HepG2 (cell line): ENCODE results near the gene SIRT5. TPM values are rescaled to one million over a fixed set of nuclear protein-coding genes. Genes with fewer than 3 reads are reported as not detected.
A peak's percentile ranks its signal among the peaks of the same experiment; 100 is the strongest.

ENCODE experiments used
- ARID2 ChIP-seq: sonication (generic); formaldehyde crosslinking; IDR thresholded peaks from 2 replicates; pipeline ENCODE4 v1.8.1; 2022; ENCODE audit warnings: mild to moderate bottlenecking, missing genetic modification reagents, borderline replicate concordance
- ARNTL ChIP-seq: sonication (generic); formaldehyde crosslinking; IDR thresholded peaks from 2 replicates; pipeline ENCODE4 v1.4.0; 2020; ENCODE audit warnings: mild to moderate bottlenecking, missing genetic modification reagents
- HOXA3 ChIP-seq: sonication (generic); formaldehyde crosslinking; IDR thresholded peaks from 2 replicates; pipeline ENCODE4 v1.5.0; 2020; ENCODE audit warnings: missing genetic modification reagents
- KLF16 ChIP-seq, 2 experiments: sonication (generic) in 1 of 2; formaldehyde crosslinking in 1 of 2; IDR thresholded peaks; 2 replicates each; pipeline versions ENCODE4 v1.6.1 to v1.8.0; 2016 to 2023; ENCODE audit warnings: missing genetic modification reagents in 2 of 2, missing compliant biosample characterization in 1 of 2
- RARA ChIP-seq: IDR thresholded peaks from 2 replicates; pipeline ENCODE4 v1.6.1; 2016; ENCODE audit warnings: missing genetic modification reagents, missing compliant biosample characterization
- RFX1 ChIP-seq: fragments of 450-650 bp; IDR thresholded peaks from 2 replicates; pipeline ENCODE4 v1.6.1; 2017
- RXRB ChIP-seq: IDR thresholded peaks from 2 replicates; pipeline ENCODE4 v1.6.1; 2016; ENCODE audit warnings: borderline replicate concordance, missing genetic modification reagents, missing compliant biosample characterization
- SAFB2 ChIP-seq: sonication (generic); formaldehyde crosslinking; IDR thresholded peaks from 2 replicates; pipeline ENCODE4 v1.5.1; 2020; ENCODE audit warnings: missing genetic modification reagents, low read depth, mild to moderate bottlenecking, borderline replicate concordance
- SCMH1 ChIP-seq: sonication (generic); formaldehyde crosslinking; IDR thresholded peaks from 2 replicates; pipeline ENCODE4 v1.9.0; 2021; ENCODE audit warnings: missing genetic modification reagents, mild to moderate bottlenecking, borderline replicate concordance
- SIX4 ChIP-seq: sonication (generic); formaldehyde crosslinking; IDR thresholded peaks from 2 replicates; pipeline ENCODE4 v1.4.0; 2020; ENCODE audit warnings: missing genetic modification reagents
- ZNF232 ChIP-seq: sonication (generic); formaldehyde crosslinking; IDR thresholded peaks from 2 replicates; pipeline ENCODE4 v1.4.0; 2020; ENCODE audit warnings: missing genetic modification reagents, borderline replicate concordance
- ZNF7 ChIP-seq: IDR thresholded peaks from 2 replicates; pipeline ENCODE4 v1.6.1; 2016; ENCODE audit warnings: missing biosample characterization, missing genetic modification reagents
- ZNF777 ChIP-seq: sonication (generic); formaldehyde crosslinking; IDR thresholded peaks from 2 replicates; pipeline ENCODE4 v1.4.0; 2020; ENCODE audit warnings: missing genetic modification reagents
- ZNF839 ChIP-seq: sonication (generic); formaldehyde crosslinking; IDR thresholded peaks from 2 replicates; pipeline ENCODE4 v1.4.0; 2020; ENCODE audit warnings: missing genetic modification reagents, mild to moderate bottlenecking, borderline replicate concordance
- ZSCAN12 ChIP-seq: sonication (generic); formaldehyde crosslinking; IDR thresholded peaks from 2 replicates; pipeline ENCODE4 v1.9.0; 2021; ENCODE audit warnings: mild to moderate bottlenecking, missing genetic modification reagents
- polyA plus RNA-seq, 8 experiments: library from polyadenylated mRNA; depleted of rRNA in 3 of 8; stranded (reverse) in 7 of 8; unstranded in 1 of 8; fragments of >200 nt; fragmentation: Illumina TruSeq in 4 of 8; extraction: Trizol in 4 of 8; gene quantifications; 2 replicates each; pipeline versions ENCODE4 v1.2.1 to v1.2.3, GENCODE V29; 2011 to 2016; ENCODE audit warnings: low read depth in 4 of 8, missing spikeins in 1 of 8, mixed read lengths in 1 of 8; ENCODE audit not compliant: insufficient read depth in 1 of 8
- total RNA-seq, 5 experiments: library from RNA; depleted of rRNA; stranded (reverse); fragments of >200 nt; fragmentation: Illumina TruSeq; extraction: Trizol; gene quantifications; 2 replicates each; pipeline ENCODE4 v1.2.3, GENCODE V29; 2016; ENCODE audit warnings: low read depth in 1 of 5
- TF ChIP-seq, protein P1 (sequence below): sonication (generic); formaldehyde crosslinking; IDR thresholded peaks from 2 replicates; pipeline ENCODE4 v1.4.0; 2020; ENCODE audit warnings: missing genetic modification reagents
- TF ChIP-seq, protein P2 (sequence below): IDR thresholded peaks from 2 replicates; pipeline ENCODE4 v1.6.1; 2018; ENCODE audit warnings: missing genetic modification reagents, mild to moderate bottlenecking, missing compliant biosample characterization
- TF ChIP-seq, protein P3 (sequence below): sonication (generic); formaldehyde crosslinking; conservative IDR thresholded peaks from 2 replicates; pipeline ENCODE4 v1.4.0; 2020; ENCODE audit warnings: missing genetic modification reagents
- TF ChIP-seq, protein P4 (sequence below): sonication (generic); formaldehyde crosslinking; conservative IDR thresholded peaks from 2 replicates; pipeline ENCODE4 v1.4.0; 2020; ENCODE audit warnings: missing genetic modification reagents

SIRT5 gene
- total and polyA plus RNA-seq, 2 of the 13 experiments (the other 11 are each of a cell fraction or from before 2014, with no cell fraction given): 14.1 to 16.6 TPM

DNA sequence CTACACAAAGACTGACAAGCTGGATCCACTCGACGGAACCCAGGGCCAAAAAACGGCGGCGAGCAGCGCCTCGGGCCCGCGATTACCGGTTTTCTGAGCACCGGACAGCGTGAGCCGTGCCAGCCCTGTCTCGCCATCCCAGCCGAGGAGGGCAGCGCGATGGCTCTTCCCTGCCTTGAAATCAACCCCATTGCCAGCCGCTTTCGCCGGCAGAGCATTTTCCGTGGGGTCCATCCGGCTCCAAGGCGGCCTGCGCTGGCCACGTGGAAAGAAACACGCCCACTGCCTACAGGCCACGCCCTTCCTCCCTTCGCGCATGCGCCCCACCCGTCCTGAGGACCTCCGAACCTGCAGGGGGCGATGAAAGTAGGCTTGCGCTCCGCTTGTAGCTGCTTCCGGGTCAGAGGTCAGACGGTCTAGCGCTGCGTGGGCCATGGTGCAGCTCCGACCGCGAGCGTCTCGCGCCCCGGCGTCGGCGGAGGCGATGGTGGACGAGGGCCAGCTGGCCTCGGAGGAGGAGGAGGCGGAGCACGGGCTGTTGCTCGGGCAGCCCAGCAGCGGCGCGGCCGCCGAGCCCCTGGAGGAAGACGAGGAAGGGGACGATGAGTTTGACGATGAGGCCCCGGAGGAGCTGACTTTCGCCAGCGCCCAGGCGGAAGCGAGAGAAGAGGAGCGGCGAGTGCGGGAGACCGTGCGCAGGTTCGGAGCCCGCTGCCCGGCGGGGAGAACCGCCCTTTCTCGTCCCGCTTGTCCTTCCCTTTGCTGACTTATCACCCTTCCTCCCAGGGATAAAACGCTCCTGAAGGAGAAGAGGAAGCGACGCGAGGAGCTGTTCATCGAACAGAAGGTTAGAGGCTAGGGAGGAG is 40.8 kb downstream of the SIRT5 start, which contains the start of gene NOL7 (continued):
- TF ChIP-seq, protein P1, sequence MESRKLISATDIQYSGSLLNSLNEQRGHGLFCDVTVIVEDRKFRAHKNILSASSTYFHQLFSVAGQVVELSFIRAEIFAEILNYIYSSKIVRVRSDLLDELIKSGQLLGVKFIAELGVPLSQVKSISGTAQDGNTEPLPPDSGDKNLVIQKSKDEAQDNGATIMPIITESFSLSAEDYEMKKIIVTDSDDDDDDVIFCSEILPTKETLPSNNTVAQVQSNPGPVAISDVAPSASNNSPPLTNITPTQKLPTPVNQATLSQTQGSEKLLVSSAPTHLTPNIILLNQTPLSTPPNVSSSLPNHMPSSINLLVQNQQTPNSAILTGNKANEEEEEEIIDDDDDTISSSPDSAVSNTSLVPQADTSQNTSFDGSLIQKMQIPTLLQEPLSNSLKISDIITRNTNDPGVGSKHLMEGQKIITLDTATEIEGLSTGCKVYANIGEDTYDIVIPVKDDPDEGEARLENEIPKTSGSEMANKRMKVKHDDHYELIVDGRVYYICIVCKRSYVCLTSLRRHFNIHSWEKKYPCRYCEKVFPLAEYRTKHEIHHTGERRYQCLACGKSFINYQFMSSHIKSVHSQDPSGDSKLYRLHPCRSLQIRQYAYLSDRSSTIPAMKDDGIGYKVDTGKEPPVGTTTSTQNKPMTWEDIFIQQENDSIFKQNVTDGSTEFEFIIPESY (CRISPR knock-in tag): peak; percentile 85
- TF ChIP-seq KLF16 (CRISPR knock-in tag; IDR thresholded peaks at IDR 0.05): peak; percentile 94 to 100; a peak in 3 of 4 replicates
- peak; percentile 98 for TF ChIP-seq HOXA3 (CRISPR knock-in tag)
- peak; percentile 78; the same call in 1 of the 2 replicates for TF ChIP-seq RARA
- no peak for TF ChIP-seq ZSCAN12
- TF ChIP-seq, protein P2, sequence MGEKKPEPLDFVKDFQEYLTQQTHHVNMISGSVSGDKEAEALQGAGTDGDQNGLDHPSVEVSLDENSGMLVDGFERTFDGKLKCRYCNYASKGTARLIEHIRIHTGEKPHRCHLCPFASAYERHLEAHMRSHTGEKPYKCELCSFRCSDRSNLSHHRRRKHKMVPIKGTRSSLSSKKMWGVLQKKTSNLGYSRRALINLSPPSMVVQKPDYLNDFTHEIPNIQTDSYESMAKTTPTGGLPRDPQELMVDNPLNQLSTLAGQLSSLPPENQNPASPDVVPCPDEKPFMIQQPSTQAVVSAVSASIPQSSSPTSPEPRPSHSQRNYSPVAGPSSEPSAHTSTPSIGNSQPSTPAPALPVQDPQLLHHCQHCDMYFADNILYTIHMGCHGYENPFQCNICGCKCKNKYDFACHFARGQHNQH (CRISPR knock-in tag): peak; percentile 94
- TF ChIP-seq ZNF7 (CRISPR knock-in tag): no peak
- TF ChIP-seq RXRB (CRISPR knock-in tag): peak; percentile 93
- peak; percentile 74; the same call in 1 of the 2 replicates for TF ChIP-seq ZNF232 (CRISPR knock-in tag)
- peak; percentile 94 for TF ChIP-seq ARNTL
- peak; percentile 98 for TF ChIP-seq ZNF777 (CRISPR knock-in tag)
- TF ChIP-seq, protein P3, sequence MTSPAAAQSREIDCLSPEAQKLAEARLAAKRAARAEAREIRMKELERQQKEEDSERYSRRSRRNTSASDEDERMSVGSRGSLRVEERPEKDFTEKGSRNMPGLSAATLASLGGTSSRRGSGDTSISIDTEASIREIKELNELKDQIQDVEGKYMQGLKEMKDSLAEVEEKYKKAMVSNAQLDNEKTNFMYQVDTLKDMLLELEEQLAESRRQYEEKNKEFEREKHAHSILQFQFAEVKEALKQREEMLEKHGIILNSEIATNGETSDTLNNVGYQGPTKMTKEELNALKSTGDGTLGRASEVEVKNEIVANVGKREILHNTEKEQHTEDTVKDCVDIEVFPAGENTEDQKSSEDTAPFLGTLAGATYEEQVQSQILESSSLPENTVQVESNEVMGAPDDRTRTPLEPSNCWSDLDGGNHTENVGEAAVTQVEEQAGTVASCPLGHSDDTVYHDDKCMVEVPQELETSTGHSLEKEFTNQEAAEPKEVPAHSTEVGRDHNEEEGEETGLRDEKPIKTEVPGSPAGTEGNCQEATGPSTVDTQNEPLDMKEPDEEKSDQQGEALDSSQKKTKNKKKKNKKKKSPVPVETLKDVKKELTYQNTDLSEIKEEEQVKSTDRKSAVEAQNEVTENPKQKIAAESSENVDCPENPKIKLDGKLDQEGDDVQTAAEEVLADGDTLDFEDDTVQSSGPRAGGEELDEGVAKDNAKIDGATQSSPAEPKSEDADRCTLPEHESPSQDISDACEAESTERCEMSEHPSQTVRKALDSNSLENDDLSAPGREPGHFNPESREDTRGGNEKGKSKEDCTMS: no peak
- peak; percentile 99 for TF ChIP-seq SAFB2 (CRISPR knock-in tag)
- peak; percentile 97 for TF ChIP-seq ARID2
- peak; percentile 99 for TF ChIP-seq ZNF839 (CRISPR knock-in tag)
- no peak for TF ChIP-seq SCMH1 (CRISPR knock-in tag)
- peak; percentile 70; the same call in 1 of the 2 replicates for TF ChIP-seq SIX4
- TF ChIP-seq, protein P4, sequence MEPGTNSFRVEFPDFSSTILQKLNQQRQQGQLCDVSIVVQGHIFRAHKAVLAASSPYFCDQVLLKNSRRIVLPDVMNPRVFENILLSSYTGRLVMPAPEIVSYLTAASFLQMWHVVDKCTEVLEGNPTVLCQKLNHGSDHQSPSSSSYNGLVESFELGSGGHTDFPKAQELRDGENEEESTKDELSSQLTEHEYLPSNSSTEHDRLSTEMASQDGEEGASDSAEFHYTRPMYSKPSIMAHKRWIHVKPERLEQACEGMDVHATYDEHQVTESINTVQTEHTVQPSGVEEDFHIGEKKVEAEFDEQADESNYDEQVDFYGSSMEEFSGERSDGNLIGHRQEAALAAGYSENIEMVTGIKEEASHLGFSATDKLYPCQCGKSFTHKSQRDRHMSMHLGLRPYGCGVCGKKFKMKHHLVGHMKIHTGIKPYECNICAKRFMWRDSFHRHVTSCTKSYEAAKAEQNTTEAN (CRISPR knock-in tag): no peak
- no peak for TF ChIP-seq RFX1
